Measurements from ENCODE around the gene PXDC1.

The PXDC1 gene

DNA sequence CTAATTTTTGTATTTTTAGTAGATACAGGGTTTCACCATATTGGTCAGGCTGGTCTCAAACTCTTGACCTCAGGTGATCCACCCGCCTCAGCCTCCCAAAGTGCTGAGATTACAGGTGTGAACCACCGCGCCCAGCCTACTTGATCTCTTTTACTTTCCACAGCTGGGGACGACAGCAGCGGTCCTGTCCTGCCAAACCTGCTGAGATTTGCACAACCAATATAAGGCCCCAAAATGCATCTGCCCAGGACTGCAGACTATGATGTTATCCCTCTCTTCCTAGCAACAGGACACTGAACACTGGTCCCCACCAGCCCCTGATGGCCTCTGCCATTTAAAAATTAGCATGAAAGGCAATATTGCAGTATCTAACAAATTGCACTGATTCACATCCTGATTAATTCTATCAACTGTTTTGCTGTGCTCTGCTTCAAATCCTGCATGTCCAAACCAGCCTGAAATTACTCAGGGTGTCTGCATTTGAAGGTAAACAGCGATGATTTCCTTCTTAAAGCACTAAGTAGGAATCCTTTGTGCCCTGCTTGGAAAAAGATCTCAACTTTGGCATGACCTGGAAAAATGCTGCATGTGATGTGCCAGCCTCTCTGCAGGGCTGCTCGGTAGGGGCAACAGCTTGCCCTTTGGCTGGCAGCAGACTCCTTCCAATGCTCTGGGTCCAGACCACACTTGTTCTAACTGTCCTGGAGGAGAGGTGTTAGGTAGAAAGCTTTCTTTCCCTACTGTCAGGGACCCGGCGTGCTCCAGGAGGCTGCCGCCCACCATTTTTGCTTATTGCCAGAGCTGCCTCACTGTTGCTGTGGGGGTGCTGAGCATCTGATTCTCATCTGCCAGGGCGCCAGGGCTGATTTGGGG lies 27.4 kb upstream of the PXDC1 start:
- H3K79me2 ChIP-seq (ENCODE audit: insufficient read depth, low read depth), result no peaks in the 10 kb centered on the region
- no peaks in the 10 kb centered on the region for H3K4me1 ChIP-seq (ENCODE audit: low read depth, poor library complexity, severe bottlenecking)
- H3K36me3 ChIP-seq (ENCODE audit: insufficient read depth), result no peaks in the 10 kb centered on the region
- H2AFZ ChIP-seq (ENCODE audit: low read depth), result no peak overlapping the region
- H3K4me3 ChIP-seq (IDR thresholded peaks at IDR 0.05; ENCODE audit: insufficient read depth, low read depth, low read length), result no peak overlapping the region
- H4K20me1 ChIP-seq (ENCODE audit: insufficient read depth), result no peaks in the 10 kb centered on the region
- H3K9ac ChIP-seq, result no peak overlapping the region
- no peak overlapping the region for H3K27ac ChIP-seq
- TF ChIP-seq, protein P1, sequence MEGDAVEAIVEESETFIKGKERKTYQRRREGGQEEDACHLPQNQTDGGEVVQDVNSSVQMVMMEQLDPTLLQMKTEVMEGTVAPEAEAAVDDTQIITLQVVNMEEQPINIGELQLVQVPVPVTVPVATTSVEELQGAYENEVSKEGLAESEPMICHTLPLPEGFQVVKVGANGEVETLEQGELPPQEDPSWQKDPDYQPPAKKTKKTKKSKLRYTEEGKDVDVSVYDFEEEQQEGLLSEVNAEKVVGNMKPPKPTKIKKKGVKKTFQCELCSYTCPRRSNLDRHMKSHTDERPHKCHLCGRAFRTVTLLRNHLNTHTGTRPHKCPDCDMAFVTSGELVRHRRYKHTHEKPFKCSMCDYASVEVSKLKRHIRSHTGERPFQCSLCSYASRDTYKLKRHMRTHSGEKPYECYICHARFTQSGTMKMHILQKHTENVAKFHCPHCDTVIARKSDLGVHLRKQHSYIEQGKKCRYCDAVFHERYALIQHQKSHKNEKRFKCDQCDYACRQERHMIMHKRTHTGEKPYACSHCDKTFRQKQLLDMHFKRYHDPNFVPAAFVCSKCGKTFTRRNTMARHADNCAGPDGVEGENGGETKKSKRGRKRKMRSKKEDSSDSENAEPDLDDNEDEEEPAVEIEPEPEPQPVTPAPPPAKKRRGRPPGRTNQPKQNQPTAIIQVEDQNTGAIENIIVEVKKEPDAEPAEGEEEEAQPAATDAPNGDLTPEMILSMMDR (conservative IDR thresholded peaks at IDR 0.05; ENCODE audit: low read depth, low read length), result no peak
- no peaks in the 10 kb centered on the region for H3K27me3 ChIP-seq (ENCODE audit: insufficient read depth, low read depth)
- no peak overlapping the region for H3K4me2 ChIP-seq

DNA sequence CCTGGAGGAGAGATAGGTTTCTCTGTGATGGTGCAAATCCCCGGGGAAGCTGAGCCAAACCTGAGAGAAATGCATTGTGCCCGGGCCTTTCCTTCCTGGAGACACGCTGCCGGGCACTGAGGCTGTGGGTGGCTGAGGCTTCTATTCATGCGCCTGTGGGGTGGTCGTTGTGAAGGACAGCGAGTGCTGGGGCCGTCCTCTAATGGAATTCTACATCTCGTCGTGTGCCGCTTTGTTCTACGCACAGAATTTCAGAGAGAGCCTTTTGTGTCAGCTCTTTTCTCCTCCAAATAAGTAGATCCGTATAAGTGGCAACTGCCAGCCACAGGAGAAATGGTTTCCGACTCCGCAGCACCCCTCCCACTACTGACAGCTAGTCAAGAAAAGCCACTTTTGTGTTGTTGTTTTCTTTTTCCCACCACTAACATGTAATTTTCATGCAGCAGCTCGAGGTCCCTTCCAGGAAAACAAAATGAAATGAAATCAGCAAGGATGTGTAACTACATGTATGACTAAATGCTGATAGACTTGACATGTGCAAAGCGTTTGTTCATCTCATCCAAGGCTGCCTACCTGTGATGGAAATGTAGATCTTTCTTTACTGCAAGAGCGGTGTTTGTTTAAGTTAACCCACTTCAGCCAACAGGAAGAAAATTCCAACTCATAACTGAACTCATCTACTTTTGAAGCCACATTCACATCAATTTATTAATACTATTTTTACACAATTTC lies 26.4 kb upstream of the PXDC1 start:
- Histone ChIP-seq H3K9ac (no peak overlapping the region), H3K27ac (no peak overlapping the region), H2AFZ (ENCODE audit: low read depth) (no peak overlapping the region), H4K20me1 (ENCODE audit: insufficient read depth) (no peaks in the 10 kb centered on the region), H3K4me3 (IDR thresholded peaks at IDR 0.05; ENCODE audit: insufficient read depth, low read depth, low read length) (no peak overlapping the region), H3K36me3 (ENCODE audit: insufficient read depth) (no peaks in the 10 kb centered on the region), H3K4me2 (no peak overlapping the region), H3K27me3 (ENCODE audit: insufficient read depth, low read depth) (no peaks in the 10 kb centered on the region), H3K4me1 (ENCODE audit: low read depth, poor library complexity, severe bottlenecking) (no peaks in the 10 kb centered on the region), H3K79me2 (ENCODE audit: insufficient read depth, low read depth) (no peaks in the 10 kb centered on the region)
- TF ChIP-seq, protein P1 (conservative IDR thresholded peaks at IDR 0.05; ENCODE audit: low read depth, low read length), result no peak

DNA sequence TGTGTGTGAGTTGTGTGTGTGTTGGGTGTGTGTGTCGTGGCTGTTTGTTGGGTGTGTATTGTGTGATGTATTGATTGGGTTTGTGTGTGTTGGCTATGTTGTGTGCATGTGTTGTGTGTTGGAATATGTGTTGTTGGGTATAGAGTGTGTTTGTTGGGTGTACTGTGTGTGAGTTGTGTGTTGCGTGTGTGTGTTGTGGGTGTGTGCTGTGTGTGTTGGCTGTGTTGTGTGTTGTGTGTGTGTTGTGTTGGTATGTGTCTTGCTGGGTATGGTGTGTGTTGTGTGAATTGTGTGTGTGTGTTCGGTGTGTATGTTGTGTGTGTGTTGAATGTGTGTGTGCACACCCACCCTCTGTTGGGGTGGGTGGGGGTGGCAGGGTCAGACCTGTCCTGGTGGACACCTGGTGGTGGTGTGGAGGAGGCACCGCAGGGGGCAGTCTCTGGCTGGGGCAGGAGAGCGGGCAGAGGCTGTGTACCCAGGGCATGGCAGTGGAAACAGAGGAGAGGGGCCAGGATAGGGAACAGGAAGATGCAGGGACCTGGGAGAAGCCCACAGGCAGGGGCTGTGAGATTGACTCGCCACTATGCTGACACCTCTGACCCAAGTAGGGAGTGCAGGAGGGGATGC lies 25.5 kb upstream of the PXDC1 start:
- TF ChIP-seq, protein P1 (conservative IDR thresholded peaks at IDR 0.05; ENCODE audit: low read depth, low read length), result no peak

DNA sequence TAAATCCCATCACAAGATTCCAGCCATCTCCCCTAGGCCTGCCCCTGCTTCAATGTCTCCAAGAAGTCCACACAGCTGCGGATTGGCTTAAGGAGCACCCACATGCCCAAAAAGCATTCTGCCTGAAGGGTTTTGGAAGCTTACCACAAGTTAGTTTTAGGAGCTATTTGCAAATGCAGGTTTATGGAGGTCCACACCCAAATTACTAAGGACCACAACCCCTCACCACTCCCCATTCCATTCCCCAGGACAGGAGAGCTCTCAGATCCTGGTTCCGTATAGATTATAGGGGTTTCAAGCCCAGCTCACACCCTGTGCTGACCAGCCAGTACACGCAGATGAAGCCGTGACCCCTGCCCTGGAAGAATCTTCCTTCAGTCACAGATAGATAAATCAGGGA lies 24.3 kb upstream of the PXDC1 start:
- Histone ChIP-seq H3K9ac (no peak overlapping the region), H3K79me2 (ENCODE audit: insufficient read depth, low read depth) (no peaks in the 10 kb centered on the region), H3K27ac (no peak overlapping the region), H3K4me1 (ENCODE audit: low read depth, poor library complexity, severe bottlenecking) (no peaks in the 10 kb centered on the region), H2AFZ (ENCODE audit: low read depth) (no peak overlapping the region), H3K27me3 (ENCODE audit: insufficient read depth, low read depth) (no peaks in the 10 kb centered on the region), H3K36me3 (ENCODE audit: insufficient read depth) (no peaks in the 10 kb centered on the region), H3K4me2 (no peak overlapping the region), H4K20me1 (ENCODE audit: insufficient read depth) (no peaks in the 10 kb centered on the region), H3K4me3 (IDR thresholded peaks at IDR 0.05; ENCODE audit: insufficient read depth, low read depth, low read length) (no peak overlapping the region)
- TF ChIP-seq, protein P1 (conservative IDR thresholded peaks at IDR 0.05; ENCODE audit: low read depth, low read length), result no peak

More for the DNA sequence above, 25.5 kb upstream of the PXDC1 start:
- H3K4me1 ChIP-seq (ENCODE audit: low read depth, poor library complexity, severe bottlenecking), result no peaks in the 10 kb centered on the region
- H3K4me3 ChIP-seq (IDR thresholded peaks at IDR 0.05; ENCODE audit: insufficient read depth, low read depth, low read length), result no peak overlapping the region
- H3K27ac ChIP-seq, result no peak overlapping the region
- H3K79me2 ChIP-seq (ENCODE audit: insufficient read depth, low read depth), result no peaks in the 10 kb centered on the region
- no peak overlapping the region for H3K9ac ChIP-seq
- H3K4me2 ChIP-seq, result no peak overlapping the region
- H3K36me3 ChIP-seq (ENCODE audit: insufficient read depth), result no peaks in the 10 kb centered on the region
- no peaks in the 10 kb centered on the region for H3K27me3 ChIP-seq (ENCODE audit: insufficient read depth, low read depth)
- no peaks in the 10 kb centered on the region for H4K20me1 ChIP-seq (ENCODE audit: insufficient read depth)
- no peak overlapping the region for H2AFZ ChIP-seq (ENCODE audit: low read depth)

All from KMS-11 (cell line).